Mesothelial cell of epicardium (in vitro differentiated cells): ENCODE measurements around the gene KCTD6. TPM values are rescaled to one million over a fixed set of nuclear protein-coding genes. Genes with fewer than 3 reads are reported as not detected.

Experiments used
- DNase-seq, 2 experiments: peaks; one replicate each; pipeline ENCODE4 v3.0.0; 2021; ENCODE audit warnings: low spot score in 2 of 2; ENCODE audit not compliant: unreplicated experiment in 2 of 2
- H3K27ac Mint-ChIP-seq: 2 replicates; pipeline ENCODE4 v1.8.0; 2021; ENCODE audit warnings: mixed read lengths
- H3K27me3 Mint-ChIP-seq: 2 replicates; pipeline ENCODE4 v1.8.0; 2021; ENCODE audit warnings: low read depth, mixed read lengths
- H3K36me3 Mint-ChIP-seq: 2 replicates; pipeline ENCODE4 v1.8.0; 2021; ENCODE audit warnings: mixed read lengths
- H3K4me1 Mint-ChIP-seq: 2 replicates; pipeline ENCODE4 v1.8.0; 2021; ENCODE audit warnings: mixed read lengths
- H3K4me3 Mint-ChIP-seq: 2 replicates; pipeline ENCODE4 v1.8.0; 2021; ENCODE audit warnings: mild to moderate bottlenecking, moderate library complexity, mixed read lengths
- H3K9me3 Mint-ChIP-seq: 2 replicates; pipeline ENCODE4 v1.8.0; 2021; ENCODE audit warnings: mixed read lengths
- total RNA-seq: library from RNA; stranded (reverse); gene quantifications from 3 replicates; pipeline ENCODE4 v1.2.1, GENCODE V29; 2021
- TF ChIP-seq, protein P1 (sequence below): fragments of 200-600 bp; sonication (generic); IDR thresholded peaks from one replicate; pipeline ENCODE4 v1.5.0; 2021; ENCODE audit warnings: antibody characterized with exemption; ENCODE audit not compliant: unreplicated experiment

Gene KCTD6
- total RNA-seq, 1 donor from 2014 or later = 13.1 TPM

GRCh38 chr3:58480309-58480708 is 11.6 kb upstream of the KCTD6 start:
- Mint-ChIP-seq H3K4me3 (no peak overlapping the region), H3K36me3 (no peaks in the 10 kb centered on the region), H3K27ac (no peak overlapping the region), H3K4me1 (no peaks in the 10 kb centered on the region), H3K27me3 (no peaks in the 10 kb centered on the region), H3K9me3 (peaks cover 13% of the 10 kb centered on the region)
- DNase-seq = no peak
- TF ChIP-seq, protein P1, sequence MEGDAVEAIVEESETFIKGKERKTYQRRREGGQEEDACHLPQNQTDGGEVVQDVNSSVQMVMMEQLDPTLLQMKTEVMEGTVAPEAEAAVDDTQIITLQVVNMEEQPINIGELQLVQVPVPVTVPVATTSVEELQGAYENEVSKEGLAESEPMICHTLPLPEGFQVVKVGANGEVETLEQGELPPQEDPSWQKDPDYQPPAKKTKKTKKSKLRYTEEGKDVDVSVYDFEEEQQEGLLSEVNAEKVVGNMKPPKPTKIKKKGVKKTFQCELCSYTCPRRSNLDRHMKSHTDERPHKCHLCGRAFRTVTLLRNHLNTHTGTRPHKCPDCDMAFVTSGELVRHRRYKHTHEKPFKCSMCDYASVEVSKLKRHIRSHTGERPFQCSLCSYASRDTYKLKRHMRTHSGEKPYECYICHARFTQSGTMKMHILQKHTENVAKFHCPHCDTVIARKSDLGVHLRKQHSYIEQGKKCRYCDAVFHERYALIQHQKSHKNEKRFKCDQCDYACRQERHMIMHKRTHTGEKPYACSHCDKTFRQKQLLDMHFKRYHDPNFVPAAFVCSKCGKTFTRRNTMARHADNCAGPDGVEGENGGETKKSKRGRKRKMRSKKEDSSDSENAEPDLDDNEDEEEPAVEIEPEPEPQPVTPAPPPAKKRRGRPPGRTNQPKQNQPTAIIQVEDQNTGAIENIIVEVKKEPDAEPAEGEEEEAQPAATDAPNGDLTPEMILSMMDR = no peak

- peaks cover 4% of the 10 kb centered on the region for H3K4me1 Mint-ChIP-seq
- H3K4me3 Mint-ChIP-seq = no peak overlapping the region
- H3K9me3 Mint-ChIP-seq = peaks cover 13% of the 10 kb centered on the region
Observed at GRCh38 chr3:58482917-58483636, 8.8 kb upstream of the KCTD6 start.

DNA sequence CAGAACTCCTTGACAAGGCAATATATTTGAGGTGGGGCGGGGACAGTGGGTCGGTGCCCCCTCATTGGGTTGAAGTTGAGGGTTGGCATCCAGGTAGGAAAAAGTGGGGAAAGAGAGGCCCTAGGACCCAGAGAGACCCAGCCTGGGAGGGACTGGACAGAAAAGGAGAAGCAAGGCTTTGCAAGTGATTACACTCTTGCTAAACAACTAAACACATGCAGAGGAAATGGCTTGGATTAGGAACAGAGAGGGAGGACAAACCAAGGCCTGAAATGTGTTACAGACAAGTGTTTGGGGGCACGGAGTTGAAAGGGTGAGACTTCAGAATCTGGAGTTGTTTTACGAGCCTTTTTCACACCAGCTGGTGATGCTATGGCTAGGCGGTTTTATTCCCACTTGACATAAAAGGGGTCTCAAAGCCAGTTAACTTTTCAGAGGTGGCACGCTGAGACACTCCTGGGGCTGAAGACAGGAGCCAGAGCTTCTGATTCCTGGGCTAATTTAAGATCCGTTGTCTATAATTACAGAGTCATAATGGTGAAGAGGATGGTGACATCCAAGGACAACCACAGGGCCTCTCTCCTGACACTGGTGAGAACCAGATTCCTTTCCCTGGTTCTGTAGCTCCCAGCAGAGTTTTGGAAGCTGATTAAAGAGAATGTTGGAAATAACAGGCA is 7.7 kb upstream of the KCTD6 start:
- TF ChIP-seq, protein P1 = no peak
- no peak overlapping the region for H3K4me3 Mint-ChIP-seq
- no peak overlapping the region for H3K27ac Mint-ChIP-seq

More at GRCh38 chr3:58482917-58483636, 8.8 kb upstream of the KCTD6 start:
- peaks cover 17% of the 10 kb centered on the region for H3K27me3 Mint-ChIP-seq
- no peak overlapping the region for H3K27ac Mint-ChIP-seq
- no peaks in the 10 kb centered on the region for H3K36me3 Mint-ChIP-seq
- no peak for DNase-seq
- TF ChIP-seq, protein P1 = no peak

GRCh38 chr3:58484722-58485069 is 7.2 kb upstream of the KCTD6 start:
- Mint-ChIP-seq H3K4me1 (peaks cover 7% of the 10 kb centered on the region), H3K4me3 (no peak overlapping the region), H3K27ac (no peak overlapping the region), H3K36me3 (no peaks in the 10 kb centered on the region), H3K27me3 (peaks cover 24% of the 10 kb centered on the region), H3K9me3 (peaks cover 4% of the 10 kb centered on the region)
- no peak for DNase-seq
- TF ChIP-seq, protein P1 = no peak

More for the DNA sequence above, 7.7 kb upstream of the KCTD6 start:
- Mint-ChIP-seq H3K36me3 (no peaks in the 10 kb centered on the region), H3K9me3 (peaks cover 8% of the 10 kb centered on the region), H3K27me3 (peaks cover 24% of the 10 kb centered on the region), H3K4me1 (peaks cover 7% of the 10 kb centered on the region)
- no peak for DNase-seq

DNA sequence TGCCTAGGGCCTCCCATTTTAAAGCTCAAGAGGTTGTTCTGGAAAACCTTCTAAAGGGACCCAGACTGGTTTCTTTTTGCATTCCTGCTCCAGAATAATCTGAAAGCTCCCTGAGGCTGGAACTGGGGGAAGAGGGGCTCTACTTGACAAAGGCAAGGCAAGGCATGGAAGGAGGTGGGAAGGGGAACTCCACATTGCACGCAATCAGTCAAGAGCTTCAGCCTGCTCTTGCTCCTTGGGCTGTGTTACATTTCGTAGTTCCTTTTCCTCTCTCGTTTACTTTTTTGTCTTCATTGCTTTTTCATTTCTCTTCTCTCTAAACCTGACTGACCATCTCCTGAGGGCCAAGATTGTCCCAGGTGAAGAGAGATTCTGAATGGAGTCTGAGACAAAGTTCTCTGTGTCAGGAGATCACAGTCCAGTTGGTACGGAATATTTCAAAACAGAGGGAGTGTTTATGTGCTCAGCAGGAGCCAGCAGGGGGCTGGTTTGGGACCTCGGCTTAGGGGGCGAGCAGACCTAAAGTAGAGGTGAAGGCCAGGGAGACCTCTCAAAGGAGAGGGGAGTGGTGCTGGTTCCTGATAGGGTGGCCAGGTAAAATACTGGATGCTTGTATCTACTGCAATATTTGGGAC is 6.0 kb upstream of the KCTD6 start:
- Mint-ChIP-seq H3K9me3 (no peaks in the 10 kb centered on the region), H3K4me1 (peaks cover 7% of the 10 kb centered on the region), H3K36me3 (no peaks in the 10 kb centered on the region), H3K4me3 (no peak overlapping the region), H3K27ac (no peak overlapping the region), H3K27me3 (peaks cover 24% of the 10 kb centered on the region)
- TF ChIP-seq, protein P1 = no peak
- DNase-seq = no peak
